Jurkat, Clone E6-1 (cell line): Measurements from ENCODE around the gene ARFRP1.

Experiments
- DNase-seq: peaks from one replicate; pipeline ENCODE4 v3.0.0-alpha.2; 2011; ENCODE audit warnings: low read depth, low spot score
- H3K4me3 ChIP-seq: 2 replicates; pipeline ENCODE4 v1.5.1; 2011; ENCODE audit warnings: mild to moderate bottlenecking, low read length, control low read depth, moderate library complexity

ARFRP1 gene

GRCh38 chr20:63695424-63696305 is 12.1 kb downstream of the ARFRP1 start:
- no peak for DNase-seq
- H3K4me3 ChIP-seq, result no peak overlapping the region

GRCh38 chr20:63694584-63695423 is 13.0 kb downstream of the ARFRP1 start:
- no peak for DNase-seq
- no peak overlapping the region for H3K4me3 ChIP-seq

- no peak overlapping the region for H3K4me3 ChIP-seq
- no peak for DNase-seq
Measured at GRCh38 chr20:63693733-63694583, 13.8 kb downstream of the ARFRP1 start.

DNA sequence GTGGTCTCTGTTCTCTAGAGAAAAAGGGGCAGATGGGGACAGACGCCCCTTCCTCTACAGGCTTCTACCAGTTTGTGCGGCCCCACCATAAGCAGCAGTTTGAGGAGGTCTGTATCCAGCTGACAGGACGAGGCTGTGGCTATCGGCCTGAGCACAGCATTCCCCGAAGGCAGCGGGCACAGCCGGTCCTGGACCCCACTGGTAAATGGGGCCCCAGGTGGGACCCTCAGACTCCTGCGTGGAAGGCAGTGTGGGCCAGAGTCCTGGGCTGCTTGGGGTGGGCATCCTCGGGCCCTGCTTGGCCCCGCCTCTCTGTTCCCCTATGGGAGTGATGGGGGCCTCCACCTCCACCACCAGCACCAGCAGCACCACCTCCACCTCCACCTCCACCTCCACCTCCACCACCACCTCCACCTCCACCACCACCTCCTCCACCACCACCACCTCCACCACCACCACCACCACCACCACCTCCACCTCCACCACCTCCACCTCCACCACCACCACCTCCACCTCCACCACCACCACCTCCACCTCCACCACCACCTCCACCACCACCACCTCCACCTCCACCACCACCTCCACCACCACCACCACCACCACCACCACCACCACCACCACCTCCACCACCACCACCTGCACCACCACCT is 14.6 kb downstream of the ARFRP1 start:
- no peak overlapping the region for H3K4me3 ChIP-seq
- no peak for DNase-seq

DNA sequence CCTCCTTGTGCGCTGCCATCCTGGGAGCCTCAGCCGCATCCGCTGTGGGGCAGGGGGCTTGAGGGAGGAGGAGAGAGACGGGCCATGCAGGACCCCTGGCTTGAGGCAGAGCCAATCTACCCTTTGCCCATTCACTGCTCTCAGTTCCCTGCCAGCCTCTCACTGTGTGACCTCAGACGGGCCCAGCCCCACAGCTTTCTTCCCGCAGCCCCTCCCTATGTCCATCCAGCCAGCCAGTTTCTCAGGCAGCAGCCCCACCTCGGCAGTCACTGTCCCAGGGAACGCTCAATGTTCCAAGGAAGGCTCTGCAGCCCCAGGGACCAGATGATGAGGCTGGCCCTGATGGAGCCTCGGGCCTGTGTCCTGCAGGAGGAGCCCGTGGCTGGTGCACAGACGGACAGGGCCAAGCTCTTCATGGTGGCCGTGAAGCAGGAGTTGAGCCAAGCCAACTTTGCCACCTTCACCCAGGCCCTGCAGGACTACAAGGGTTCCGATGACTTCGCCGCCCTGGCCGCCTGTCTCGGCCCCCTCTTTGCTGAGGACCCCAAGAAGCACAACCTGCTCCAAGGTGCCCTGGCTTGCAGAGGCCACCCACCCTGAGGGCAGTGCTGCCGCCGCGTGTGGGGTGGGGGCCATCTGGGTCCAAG is 15.2 kb downstream of the ARFRP1 start:
- H3K4me3 ChIP-seq, result no peak overlapping the region
- DNase-seq, result no peak

DNA sequence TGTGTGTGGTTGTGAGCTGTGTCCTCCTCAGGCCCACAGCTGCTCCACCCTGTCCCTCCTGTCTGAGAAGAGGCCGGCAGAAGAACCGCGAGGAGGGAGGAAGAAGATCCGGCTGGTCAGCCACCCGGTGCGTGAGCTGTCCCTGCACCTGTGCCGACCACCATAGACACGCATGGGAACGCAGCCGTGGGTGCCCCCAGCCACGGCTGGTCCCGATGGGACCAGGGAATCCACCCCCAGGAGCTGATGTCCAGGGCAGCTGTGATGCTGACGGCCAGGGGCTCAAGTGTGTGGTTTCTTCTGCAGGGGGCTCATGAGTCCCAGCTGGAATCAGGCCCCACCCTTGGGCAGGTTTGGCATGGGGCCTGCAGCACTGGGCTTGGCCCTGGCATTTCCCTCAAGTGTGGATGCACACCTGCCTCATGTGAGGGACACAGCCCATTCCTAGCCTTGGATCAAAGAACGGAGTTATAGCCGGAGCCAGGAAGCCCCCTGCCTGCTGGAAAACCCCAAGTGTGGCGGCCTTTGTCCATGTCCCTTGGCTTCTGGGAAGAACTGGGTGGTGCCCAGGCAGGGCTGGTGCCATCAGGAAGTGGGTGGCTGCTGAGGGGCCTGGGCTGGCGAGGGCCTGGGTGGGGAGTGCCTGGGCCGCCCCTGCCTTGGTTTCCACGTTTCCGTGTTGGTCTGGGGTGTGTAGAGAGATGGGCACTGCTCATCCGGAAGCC is 15.9 kb downstream of the ARFRP1 start:
- H3K4me3 ChIP-seq, result no peak overlapping the region
- no peak for DNase-seq

DNA sequence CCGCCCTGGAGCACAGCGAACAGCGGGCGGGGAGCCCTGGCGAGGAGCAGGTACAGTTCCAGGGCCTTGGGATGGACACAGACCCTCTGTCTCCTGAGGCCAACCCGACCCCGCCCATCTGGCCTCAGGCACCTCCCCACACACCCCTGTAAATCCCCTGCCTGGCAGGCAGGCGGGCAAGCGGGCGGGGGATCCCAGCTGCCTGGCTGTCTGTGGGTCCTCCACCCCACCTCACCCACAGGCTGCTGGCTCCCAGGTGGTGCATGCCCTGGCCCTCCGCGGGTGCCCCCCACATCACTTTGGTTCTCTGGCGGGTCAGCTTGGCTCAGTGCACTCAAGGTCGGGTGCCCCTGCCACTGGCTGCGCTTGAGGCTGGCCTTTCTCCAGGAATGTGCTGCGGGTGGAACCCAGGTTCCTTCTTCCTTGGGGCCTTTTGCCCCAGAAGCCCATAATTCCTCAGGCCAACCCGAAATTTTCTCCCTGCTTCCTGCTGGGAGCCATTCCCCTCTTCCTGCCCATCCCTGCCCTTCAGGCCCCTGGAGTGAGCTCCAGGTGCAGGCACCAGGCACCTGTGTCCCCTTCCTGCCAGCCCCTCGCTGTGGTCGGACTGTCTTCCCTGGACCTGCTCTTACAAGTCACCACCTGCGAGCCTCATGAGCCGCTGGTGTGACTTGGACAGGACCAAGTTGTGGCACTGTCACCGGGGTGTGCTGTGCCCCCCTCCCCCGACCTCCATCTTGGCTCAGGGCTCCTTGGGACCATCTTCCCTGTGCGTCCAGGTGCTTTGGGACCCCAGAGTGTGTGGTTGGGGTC is 16.7 kb downstream of the ARFRP1 start:
- no peak for DNase-seq
- H3K4me3 ChIP-seq, result no peak overlapping the region

GRCh38 chr20:63690003-63690897 is 17.5 kb downstream of the ARFRP1 start:
- DNase-seq, result no peak
- H3K4me3 ChIP-seq, result no peak overlapping the region

- H3K4me3 ChIP-seq, result no peak overlapping the region
- DNase-seq, result no peak
Measured at GRCh38 chr20:63689046-63690002, 18.5 kb downstream of the ARFRP1 start.

DNA sequence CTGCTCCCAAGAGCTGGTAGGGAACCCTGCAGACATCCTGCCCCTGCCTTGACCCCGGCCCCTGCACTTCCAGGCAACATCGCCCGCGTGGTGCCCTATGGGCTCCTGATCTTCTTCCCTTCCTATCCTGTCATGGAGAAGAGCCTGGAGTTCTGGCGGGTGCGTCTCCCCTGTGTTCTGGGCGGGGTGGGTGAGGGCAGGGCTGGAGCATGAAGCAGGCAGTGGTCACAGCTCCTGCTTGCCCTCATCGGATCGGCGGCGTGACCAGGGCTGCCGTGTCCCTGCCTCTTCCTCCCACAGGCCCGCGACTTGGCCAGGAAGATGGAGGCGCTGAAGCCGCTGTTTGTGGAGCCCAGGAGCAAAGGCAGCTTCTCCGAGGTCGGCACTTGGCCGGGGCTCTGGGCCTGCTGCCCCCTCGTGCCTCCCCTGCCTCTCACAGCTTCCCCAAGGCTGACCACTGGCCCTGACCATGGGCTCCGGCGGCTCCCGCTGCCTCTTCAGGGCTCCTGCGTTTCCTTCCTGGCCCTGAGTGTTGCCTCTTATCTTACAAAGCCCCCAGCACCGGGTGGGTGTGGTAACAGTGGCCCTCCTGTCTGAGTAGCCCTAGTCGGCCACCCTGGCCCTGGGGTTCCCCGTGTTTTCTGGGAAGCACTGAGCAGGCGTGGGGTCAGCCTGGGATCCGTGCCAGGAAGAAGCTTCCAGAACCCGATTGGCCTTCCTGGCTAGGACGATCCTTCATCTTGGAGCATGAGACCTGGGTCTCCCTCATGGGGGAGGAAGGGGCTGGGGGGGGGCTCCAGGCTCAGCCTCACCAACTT is 19.3 kb downstream of the ARFRP1 start:
- no peak overlapping the region for H3K4me3 ChIP-seq
- no peak for DNase-seq

DNA sequence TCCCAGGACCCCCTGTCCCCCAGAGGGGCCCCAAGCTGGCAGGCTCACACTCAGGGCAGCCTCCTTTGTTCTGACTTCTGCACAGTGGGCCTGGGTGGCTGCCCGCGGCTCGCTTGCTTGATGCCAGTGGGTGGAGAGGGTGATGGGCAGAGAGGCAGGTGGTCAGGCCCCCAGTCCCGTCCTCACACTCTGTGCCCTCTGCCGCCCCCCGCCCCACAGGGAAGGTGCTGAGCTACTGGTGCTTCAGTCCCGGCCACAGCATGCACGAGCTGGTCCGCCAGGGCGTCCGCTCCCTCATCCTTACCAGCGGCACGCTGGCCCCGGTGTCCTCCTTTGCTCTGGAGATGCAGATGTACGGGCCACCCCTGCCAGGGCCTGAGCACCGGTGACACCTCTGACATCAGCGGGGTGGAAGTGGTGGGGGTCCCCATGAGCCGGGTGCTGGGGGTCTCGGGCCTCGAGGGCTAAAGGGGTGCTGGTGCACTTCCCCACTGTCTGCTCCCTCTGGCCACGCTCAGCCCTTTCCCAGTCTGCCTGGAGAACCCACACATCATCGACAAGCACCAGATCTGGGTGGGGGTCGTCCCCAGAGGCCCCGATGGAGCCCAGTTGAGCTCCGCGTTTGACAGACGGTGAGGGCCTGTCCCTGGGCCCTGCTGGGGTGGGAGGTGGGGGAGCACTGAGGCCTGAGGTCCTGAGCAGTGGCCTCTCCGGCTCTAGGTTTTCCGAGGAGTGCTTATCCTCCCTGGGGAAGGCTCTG is 20.2 kb downstream of the ARFRP1 start:
- no peak overlapping the region for H3K4me3 ChIP-seq
- no peak for DNase-seq

DNA sequence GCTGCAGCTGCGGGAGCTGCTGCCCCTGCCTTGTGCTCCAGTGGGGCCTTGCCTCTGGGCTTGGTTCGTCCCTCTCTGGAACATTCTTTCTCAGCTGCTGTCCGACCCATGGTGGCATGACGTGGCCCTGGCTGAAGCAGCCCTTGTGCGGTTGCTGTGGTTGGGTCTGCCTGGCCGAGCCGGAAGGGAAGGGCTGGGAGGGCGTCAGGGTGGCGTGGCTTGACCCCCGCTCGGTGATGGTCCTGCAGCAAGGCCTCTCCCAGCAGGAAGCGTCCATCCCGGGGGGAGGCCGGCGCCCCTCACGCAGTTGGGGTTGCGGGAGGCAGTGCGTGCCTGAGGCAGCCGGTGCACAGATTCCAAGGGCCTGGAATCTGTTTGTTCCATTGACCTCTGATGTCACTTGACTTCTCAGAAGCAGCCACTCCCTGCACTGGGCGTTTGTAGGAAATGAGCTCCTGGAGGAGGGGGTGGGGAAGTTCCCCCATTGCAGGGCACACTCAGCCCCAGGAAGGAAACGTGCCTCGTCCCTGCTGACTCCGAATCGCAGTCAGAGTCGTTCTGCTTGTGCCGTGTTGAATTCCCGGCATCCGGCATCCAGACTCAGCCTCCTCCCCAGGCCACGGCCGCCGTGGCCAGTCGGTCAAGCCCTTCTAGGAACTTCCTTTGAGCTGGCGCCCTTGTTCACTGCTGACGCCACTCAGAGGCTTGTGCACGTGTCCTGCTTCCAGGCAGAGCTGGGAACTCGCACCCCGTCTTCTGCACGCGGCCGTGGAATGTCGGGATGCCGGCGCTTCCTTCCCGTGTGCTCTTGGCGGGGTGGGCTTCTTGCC is 21.1 kb downstream of the ARFRP1 start:
- DNase-seq, result no peak
- no peak overlapping the region for H3K4me3 ChIP-seq

GRCh38 chr20:63686094-63686491 is 21.7 kb downstream of the ARFRP1 start:
- H3K4me3 ChIP-seq, result no peak overlapping the region
- DNase-seq, result no peak
